ENCODE data around the gene GRPEL1.
A peak's percentile ranks its signal among the peaks of the same experiment; 100 is the strongest.

GRPEL1 gene

GRCh38 chr4:7043284-7044136 lies 24.4 kb downstream of the GRPEL1 start, which contains the start of gene TADA2B:
TADA2B (plus strand) TSS chr4:7043372; CDS start chr4:7043580, 208 bp downstream.
- DNase-seq = peak; percentile 78

GRCh38 chr4:7042503-7043283 lies 25.2 kb downstream of the GRPEL1 start:
- DNase-seq = peak; percentile 96

GRCh38 chr4:7041801-7042502 lies 25.9 kb downstream of the GRPEL1 start:
- no peak for DNase-seq

GRCh38 chr4:7041246-7041645 lies 26.6 kb downstream of the GRPEL1 start:
- DNase-seq = no peak

- no peak for DNase-seq
Measured at GRCh38 chr4:7040765-7041164, 27.1 kb downstream of the GRPEL1 start.

GRCh38 chr4:7037425-7037824 lies 30.4 kb downstream of the GRPEL1 start:
- DNase-seq = no peak

GRCh38 chr4:7034262-7035081 lies 33.4 kb downstream of the GRPEL1 start:
- no peak for DNase-seq

GRCh38 chr4:7032596-7032995 lies 35.3 kb downstream of the GRPEL1 start:
- no peak for DNase-seq

GRCh38 chr4:7031558-7032449 lies 36.1 kb downstream of the GRPEL1 start:
- DNase-seq = no peak

GRCh38 chr4:7030856-7031255 lies 37.0 kb downstream of the GRPEL1 start:
- DNase-seq = no peak

- DNase-seq = no peak
Measured at GRCh38 chr4:7029921-7030320, 37.9 kb downstream of the GRPEL1 start.

- no peak for DNase-seq
Measured at GRCh38 chr4:7029212-7029611, 38.7 kb downstream of the GRPEL1 start.

- no peak for DNase-seq
Measured at GRCh38 chr4:7027913-7028312, 40.0 kb downstream of the GRPEL1 start.

GRCh38 chr4:7027284-7027683 lies 40.6 kb downstream of the GRPEL1 start:
- no peak for DNase-seq

GRCh38 chr4:7026107-7026506 lies 41.8 kb downstream of the GRPEL1 start:
- no peak for DNase-seq

GRCh38 chr4:7025040-7025602 lies 42.7 kb downstream of the GRPEL1 start:
- no peak for DNase-seq

GRCh38 chr4:7024336-7024890 lies 43.5 kb downstream of the GRPEL1 start:
- DNase-seq = no peak

GRCh38 chr4:7023901-7024300 lies 44.0 kb downstream of the GRPEL1 start:
- DNase-seq = no peak

GRCh38 chr4:7023486-7023885 lies 44.4 kb downstream of the GRPEL1 start:
- DNase-seq = no peak

GRCh38 chr4:7021930-7022664 lies 45.8 kb downstream of the GRPEL1 start:
- no peak for DNase-seq

Data from activated CD8-positive, alpha-beta memory T cell treated with anti-CD3 and anti-CD28 coated beads, Interleukin-2, amount 50 U/mL, for 48 hours (primary cell).